Endothelial cell of umbilical vein (primary cell): ENCODE results near the gene PDLIM1. TPM values are rescaled to one million over a fixed set of nuclear protein-coding genes. Genes with fewer than 3 reads are reported as not detected.

Experiments used
- BruUV-seq: library from RNA; stranded (reverse); fragments of 400-500 nt; replicated peaks from 2 replicates; lab custom pipeline; 2021; lab: Mats Ljungman, UMichigan
- CTCF ChIA-PET: fragments of 300-600, 350-600 bp; sonication (Branson Sonifier 250); formaldehyde crosslinking; loops from one replicate; lab custom pipeline; 2021; ENCODE audit warnings: antibody characterized with exemption, inconsistent platforms; lab: Charles Lee
- POLR2A ChIA-PET: fragments of 300-600, 350-600 bp; sonication (Branson Sonifier 250); formaldehyde crosslinking; loops from one replicate; lab custom pipeline; 2021; ENCODE audit warnings: antibody characterized with exemption, inconsistent platforms; lab: Charles Lee
- DNase-seq: peaks from one replicate; pipeline ENCODE4 v3.0.0-alpha.2; 2011; ENCODE audit warnings: low read depth, low spot score
- FAIRE-seq: peaks from 2 replicates; lab custom pipeline; 2011; peaks lifted over from hg19 to GRCh38; lab: Jason Lieb, UNC
- H2AFZ ChIP-seq: 2 replicates; pipeline ENCODE4 v1.6.0; 2012; ENCODE audit warnings: low read depth, low read length, control low read depth, inconsistent platforms
- H3K27ac ChIP-seq: 2 replicates; pipeline ENCODE4 v1.5.1; 2011; ENCODE audit warnings: low read depth, mild to moderate bottlenecking, control low read depth, low read length, moderate library complexity; ENCODE audit not compliant: insufficient read depth
- H3K27me3 ChIP-seq, 2 experiments: 2 replicates each; pipeline versions ENCODE4 v1.6.0 to v1.6.1; 2011; ENCODE audit warnings: low read length in 2 of 2, mixed read lengths in 1 of 2; ENCODE audit not compliant: control insufficient read depth in 2 of 2, insufficient read depth in 2 of 2
- H3K36me3 ChIP-seq, 2 experiments: 2 replicates in 1 of 2; 3 replicates in 1 of 2; pipeline ENCODE4 v1.5.1; 2011; ENCODE audit warnings: low read length in 2 of 2, mild to moderate bottlenecking in 1 of 2, moderate library complexity in 1 of 2; ENCODE audit not compliant: control insufficient read depth in 2 of 2, insufficient read depth in 2 of 2; ENCODE audit errors: extremely low read depth in 1 of 2
- H3K4me1 ChIP-seq: 3 replicates; pipeline ENCODE4 v1.5.1; 2011; ENCODE audit warnings: mild to moderate bottlenecking, low read length; ENCODE audit not compliant: control insufficient read depth, insufficient read depth; ENCODE audit errors: extremely low read depth
- H3K4me2 ChIP-seq: 2 replicates; pipeline ENCODE4 v1.6.1; 2011; ENCODE audit warnings: low read length, control low read depth, mixed read lengths; ENCODE audit not compliant: insufficient read depth
- H3K4me3 ChIP-seq, 3 experiments: fragments of 200-600 bp in 1 of 3; sonication (generic), shearing (Covaris generic) in 1 of 3; replicated peaks in 1 of 3; 2 replicates each; pipeline ENCODE4 v1.5.1; 2011 to 2016; ENCODE audit warnings: control low read depth in 3 of 3, low read length in 3 of 3, mild to moderate bottlenecking in 2 of 3, inconsistent platforms in 1 of 3, low read depth in 1 of 3, moderate library complexity in 1 of 3; ENCODE audit not compliant: insufficient read depth in 1 of 3
- H3K79me2 ChIP-seq: 2 replicates; pipeline ENCODE4 v1.6.0; 2012; ENCODE audit warnings: low read length, inconsistent platforms; ENCODE audit not compliant: control insufficient read depth, insufficient read depth
- H3K9ac ChIP-seq: replicated peaks from 2 replicates; pipeline ENCODE3; 2011; ENCODE audit warnings: low read length, control low read depth; ENCODE audit not compliant: insufficient read depth; ENCODE audit errors: extremely low read depth
- H3K9me1 ChIP-seq: replicated peaks from 3 replicates; pipeline ENCODE4 v1.6.0; 2011; ENCODE audit warnings: mild to moderate bottlenecking, low read length; ENCODE audit not compliant: control insufficient read depth, insufficient read depth; ENCODE audit errors: extremely low read depth
- H3K9me3 ChIP-seq: replicated peaks from 2 replicates; pipeline ENCODE4 v1.5.1; 2012; ENCODE audit warnings: low read length, inconsistent platforms; ENCODE audit not compliant: control insufficient read depth, insufficient read depth
- H4K20me1 ChIP-seq: replicated peaks from 2 replicates; pipeline ENCODE3; 2011; ENCODE audit warnings: mild to moderate bottlenecking, low read length; ENCODE audit not compliant: control insufficient read depth, insufficient read depth; ENCODE audit errors: extremely low read depth
- EZH2 ChIP-seq: IDR thresholded peaks from 2 replicates; pipeline ENCODE4 v1.6.1; 2012; ENCODE audit warnings: borderline replicate concordance, low read depth, mild to moderate bottlenecking, moderate library complexity, low read length, inconsistent platforms; ENCODE audit not compliant: severe bottlenecking
- FOS ChIP-seq: IDR thresholded peaks from 2 replicates; pipeline ENCODE4 v1.6.1; 2011; ENCODE audit warnings: mild to moderate bottlenecking, low read length, moderate library complexity, borderline replicate concordance; ENCODE audit not compliant: insufficient read depth
- GATA2 ChIP-seq: IDR thresholded peaks from 2 replicates; pipeline ENCODE4 v1.7.0; 2011; ENCODE audit warnings: low read depth, mild to moderate bottlenecking, moderate library complexity, mixed read lengths, low read length; ENCODE audit not compliant: insufficient read length, insufficient read depth
- JUN ChIP-seq: IDR thresholded peaks from 2 replicates; pipeline ENCODE4 v1.6.1; 2011; ENCODE audit warnings: borderline replicate concordance, low read depth; ENCODE audit not compliant: insufficient read length, insufficient read depth
- MAX ChIP-seq: IDR thresholded peaks from 2 replicates; pipeline ENCODE4 v1.6.1; 2011; ENCODE audit not compliant: insufficient read depth, insufficient read length
- MYC ChIP-seq: IDR thresholded peaks from one replicate; pipeline ENCODE4 v1.6.1; 2011; ENCODE audit warnings: mild to moderate bottlenecking, low read depth, low read length
- dilution Hi-C: fragments of 300-500 bp; cut with MboI; formaldehyde crosslinking; loops from one replicate; pipeline ENCODE4 v1.15.0; 2019; ENCODE audit warnings: low sequenced_read_pairs; ENCODE audit not compliant: extremely low pct_ligation_motif_present
- intact Hi-C: fragments of 100-400 bp; cut with micrococcal nuclease; formaldehyde crosslinking; loops from one replicate; pipeline ENCODE4 v1.10.0; 2022
- polyA plus RNA-seq, 4 experiments: library from polyadenylated mRNA; depleted of rRNA in 3 of 4; stranded (reverse) in 3 of 4; unstranded in 1 of 4; fragments of >200 nt; gene quantifications; 2 replicates each; pipeline versions ENCODE4 v1.2.1 to v1.2.3, GENCODE V29; 2011 to 2012; ENCODE audit warnings: missing spikeins in 1 of 4
- total RNA-seq: library from RNA; stranded (reverse); gene quantifications from 2 replicates; pipeline ENCODE4 v1.2.3, GENCODE V29; 2021

PDLIM1 gene
- total and polyA plus RNA-seq, 2 donors (not counting 3 experiments of a cell fraction or from before 2014, with no cell fraction given) = 91.1 to 122 TPM

- Histone ChIP-seq H3K4me3 (no peak overlapping the region), H3K9me3 (no peaks in the 10 kb centered on the region), H3K27ac (no peak overlapping the region), H2AFZ (no peak overlapping the region), H3K27me3 (no peaks in the 10 kb centered on the region), H3K9ac (no peak overlapping the region), H3K79me2 (no peaks in the 10 kb centered on the region), H3K9me1 (no peaks in the 10 kb centered on the region), H3K4me1 (peaks cover 35% of the 10 kb centered on the region), H4K20me1 (no peaks in the 10 kb centered on the region), H3K36me3 (peaks cover 0 to 10% of the 10 kb centered on the region in 2 experiments), H3K4me2 (no peak overlapping the region)
- DNase-seq (no peak), FAIRE-seq (no peak)
- ChIA-PET CTCF (no interaction called here), POLR2A (no interaction called here)
- intact Hi-C loops (no loop called here), dilution Hi-C loops (no loop called here)
- no peak for TF ChIP-seq JUN
- no peak for TF ChIP-seq MYC
- TF ChIP-seq GATA2 = no peak
- TF ChIP-seq MAX = no peak
- no TSS peak for BruUV-seq
Measured at GRCh38 chr10:95263864-95264226, 27.0 kb downstream of the PDLIM1 start.

- no peaks in the 10 kb centered on the region for H3K79me2 ChIP-seq
- dilution Hi-C loops = no loop called here
- H4K20me1 ChIP-seq = no peaks in the 10 kb centered on the region
- H3K27me3 ChIP-seq = no peaks in the 10 kb centered on the region
- peaks cover 26% of the 10 kb centered on the region for H3K4me1 ChIP-seq
- ChIA-PET CTCF (no interaction called here), POLR2A (no interaction called here)
- H3K9me3 ChIP-seq = no peaks in the 10 kb centered on the region
- no peak overlapping the region for H3K4me2 ChIP-seq
- FAIRE-seq (no peak), DNase-seq (no peak)
- H3K9ac ChIP-seq = no peak overlapping the region
- no peak for TF ChIP-seq MAX
- no peak for TF ChIP-seq MYC
- TF ChIP-seq FOS = no peak
- TF ChIP-seq EZH2 = no peak
- peaks cover 0 to 10% of the 10 kb centered on the region in 2 experiments for H3K36me3 ChIP-seq
- H2AFZ ChIP-seq = no peak overlapping the region
- H3K4me3 ChIP-seq = no peak overlapping the region
- intact Hi-C loops = no loop called here
- H3K27ac ChIP-seq = no peak overlapping the region
- BruUV-seq = no TSS peak
- H3K9me1 ChIP-seq = no peaks in the 10 kb centered on the region
Measured at GRCh38 chr10:95262763-95263518, 27.9 kb downstream of the PDLIM1 start.
